ENCODE measurements around the gene HOXB2.

The HOXB2 gene

DNA sequence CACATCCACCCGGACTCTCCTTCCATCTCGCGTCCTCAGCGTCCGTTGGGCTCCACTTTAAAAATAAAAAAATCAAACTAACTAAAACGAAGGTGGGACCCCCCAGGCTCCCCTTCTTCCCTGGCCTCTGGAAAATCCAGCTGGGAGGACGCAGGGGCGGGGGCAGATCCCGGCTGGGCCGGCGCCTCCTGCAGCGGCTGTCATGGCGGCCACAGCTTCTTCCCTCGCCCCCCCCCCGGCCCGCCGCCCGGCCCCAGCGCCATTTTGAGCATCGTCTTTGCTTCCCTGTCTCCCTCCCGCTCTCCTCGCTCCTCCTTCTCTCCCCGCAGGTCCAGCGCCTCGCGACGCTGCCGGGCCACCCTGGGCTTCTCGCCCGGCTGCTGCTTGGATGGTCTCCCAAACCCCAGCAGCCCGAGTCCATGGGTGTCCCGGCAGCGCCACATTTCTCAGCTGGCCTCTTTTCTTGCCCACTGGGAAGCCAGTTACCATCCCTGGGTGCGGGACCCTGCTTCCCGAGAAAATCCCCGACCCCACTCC is 3.3 kb downstream of the HOXB2 start (continued):
- TF ChIP-seq ZNF404 (tag by site-specific recombination; IDR thresholded peaks at IDR 0.05) (no peak), SP3 (tag by site-specific recombination; IDR thresholded peaks at IDR 0.05) (0 out of 2 replicates have a peak, but pooled peaks have one; percentile 46), ZXDB (tag by site-specific recombination; IDR thresholded peaks at IDR 0.05) (peak; percentile 85), ZNF132 (tag by site-specific recombination; IDR thresholded peaks at IDR 0.05; ENCODE audit: borderline replicate concordance) (no peak), ZNF585B (tag by site-specific recombination; IDR thresholded peaks at IDR 0.05) (no peak), ZNF148 (tag by site-specific recombination; IDR thresholded peaks at IDR 0.05; ENCODE audit: borderline replicate concordance) (no peak), ZNF560 (tag by site-specific recombination; IDR thresholded peaks at IDR 0.05; ENCODE audit: borderline replicate concordance) (no peak), ZNF473 (tag by site-specific recombination; IDR thresholded peaks at IDR 0.05) (no peak), ZBTB7A (tag by site-specific recombination; IDR thresholded peaks at IDR 0.05; ENCODE audit: low read depth) (no peak), GLI2 (tag by site-specific recombination; IDR thresholded peaks at IDR 0.05; ENCODE audit: borderline replicate concordance, low read depth) (no peak), BCL11B (tag by site-specific recombination; IDR thresholded peaks at IDR 0.05; ENCODE audit: low read depth) (no peak), ZFP69B (tag by site-specific recombination; IDR thresholded peaks at IDR 0.05) (no peak; the same call in 1 of the 2 replicates), ZNF239 (tag by site-specific recombination; IDR thresholded peaks at IDR 0.05) (no peak), ZNF223 (tag by site-specific recombination; IDR thresholded peaks at IDR 0.05) (0 out of 2 replicates have a peak, but pooled peaks have one; percentile 10), ZNF138 (tag by site-specific recombination; IDR thresholded peaks at IDR 0.05; ENCODE audit: borderline replicate concordance) (no peak), ZNF544 (tag by site-specific recombination; IDR thresholded peaks at IDR 0.05) (no peak), IKZF3 (tag by site-specific recombination; IDR thresholded peaks at IDR 0.05) (peak; percentile 95), ATF2 (tag by site-specific recombination; IDR thresholded peaks at IDR 0.05; ENCODE audit: low read depth) (no peak), ZNF777 (tag by site-specific recombination; IDR thresholded peaks at IDR 0.05; ENCODE audit: borderline replicate concordance) (no peak), ZNF416 (tag by site-specific recombination; IDR thresholded peaks at IDR 0.05) (no peak), ZNF324 (tag by site-specific recombination; IDR thresholded peaks at IDR 0.05) (no peak)
- TF ChIP-seq, protein P1, sequence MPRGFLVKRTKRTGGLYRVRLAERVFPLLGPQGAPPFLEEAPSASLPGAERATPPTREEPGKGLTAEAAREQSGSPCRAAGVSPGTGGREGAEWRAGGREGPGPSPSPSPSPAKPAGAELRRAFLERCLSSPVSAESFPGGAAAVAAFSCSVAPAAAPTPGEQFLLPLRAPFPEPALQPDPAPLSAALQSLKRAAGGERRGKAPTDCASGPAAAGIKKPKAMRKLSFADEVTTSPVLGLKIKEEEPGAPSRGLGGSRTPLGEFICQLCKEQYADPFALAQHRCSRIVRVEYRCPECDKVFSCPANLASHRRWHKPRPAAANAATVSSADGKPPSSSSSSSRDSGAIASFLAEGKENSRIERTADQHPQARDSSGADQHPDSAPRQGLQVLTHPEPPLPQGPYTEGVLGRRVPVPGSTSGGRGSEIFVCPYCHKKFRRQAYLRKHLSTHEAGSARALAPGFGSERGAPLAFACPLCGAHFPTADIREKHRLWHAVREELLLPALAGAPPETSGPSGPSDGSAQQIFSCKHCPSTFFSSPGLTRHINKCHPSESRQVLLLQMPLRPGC (tag by site-specific recombination; IDR thresholded peaks at IDR 0.05): no peak
- TF ChIP-seq, protein P2, sequence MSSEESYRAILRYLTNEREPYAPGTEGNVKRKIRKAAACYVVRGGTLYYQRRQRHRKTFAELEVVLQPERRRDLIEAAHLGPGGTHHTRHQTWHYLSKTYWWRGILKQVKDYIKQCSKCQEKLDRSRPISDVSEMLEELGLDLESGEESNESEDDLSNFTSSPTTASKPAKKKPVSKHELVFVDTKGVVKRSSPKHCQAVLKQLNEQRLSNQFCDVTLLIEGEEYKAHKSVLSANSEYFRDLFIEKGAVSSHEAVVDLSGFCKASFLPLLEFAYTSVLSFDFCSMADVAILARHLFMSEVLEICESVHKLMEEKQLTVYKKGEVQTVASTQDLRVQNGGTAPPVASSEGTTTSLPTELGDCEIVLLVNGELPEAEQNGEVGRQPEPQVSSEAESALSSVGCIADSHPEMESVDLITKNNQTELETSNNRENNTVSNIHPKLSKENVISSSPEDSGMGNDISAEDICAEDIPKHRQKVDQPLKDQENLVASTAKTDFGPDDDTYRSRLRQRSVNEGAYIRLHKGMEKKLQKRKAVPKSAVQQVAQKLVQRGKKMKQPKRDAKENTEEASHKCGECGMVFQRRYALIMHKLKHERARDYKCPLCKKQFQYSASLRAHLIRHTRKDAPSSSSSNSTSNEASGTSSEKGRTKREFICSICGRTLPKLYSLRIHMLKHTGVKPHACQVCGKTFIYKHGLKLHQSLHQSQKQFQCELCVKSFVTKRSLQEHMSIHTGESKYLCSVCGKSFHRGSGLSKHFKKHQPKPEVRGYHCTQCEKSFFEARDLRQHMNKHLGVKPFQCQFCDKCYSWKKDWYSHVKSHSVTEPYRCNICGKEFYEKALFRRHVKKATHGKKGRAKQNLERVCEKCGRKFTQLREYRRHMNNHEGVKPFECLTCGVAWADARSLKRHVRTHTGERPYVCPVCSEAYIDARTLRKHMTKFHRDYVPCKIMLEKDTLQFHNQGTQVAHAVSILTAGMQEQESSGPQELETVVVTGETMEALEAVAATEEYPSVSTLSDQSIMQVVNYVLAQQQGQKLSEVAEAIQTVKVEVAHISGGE (tag by site-specific recombination; conservative IDR thresholded peaks at IDR 0.05; ENCODE audit: low read depth): peak; percentile 20; the same call in 1 of the 2 replicates
- TF ChIP-seq, protein P3, sequence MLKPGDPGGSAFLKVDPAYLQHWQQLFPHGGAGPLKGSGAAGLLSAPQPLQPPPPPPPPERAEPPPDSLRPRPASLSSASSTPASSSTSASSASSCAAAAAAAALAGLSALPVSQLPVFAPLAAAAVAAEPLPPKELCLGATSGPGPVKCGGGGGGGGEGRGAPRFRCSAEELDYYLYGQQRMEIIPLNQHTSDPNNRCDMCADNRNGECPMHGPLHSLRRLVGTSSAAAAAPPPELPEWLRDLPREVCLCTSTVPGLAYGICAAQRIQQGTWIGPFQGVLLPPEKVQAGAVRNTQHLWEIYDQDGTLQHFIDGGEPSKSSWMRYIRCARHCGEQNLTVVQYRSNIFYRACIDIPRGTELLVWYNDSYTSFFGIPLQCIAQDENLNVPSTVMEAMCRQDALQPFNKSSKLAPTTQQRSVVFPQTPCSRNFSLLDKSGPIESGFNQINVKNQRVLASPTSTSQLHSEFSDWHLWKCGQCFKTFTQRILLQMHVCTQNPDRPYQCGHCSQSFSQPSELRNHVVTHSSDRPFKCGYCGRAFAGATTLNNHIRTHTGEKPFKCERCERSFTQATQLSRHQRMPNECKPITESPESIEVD (tag by site-specific recombination; IDR thresholded peaks at IDR 0.05): no peak
- TF ChIP-seq, protein P4, sequence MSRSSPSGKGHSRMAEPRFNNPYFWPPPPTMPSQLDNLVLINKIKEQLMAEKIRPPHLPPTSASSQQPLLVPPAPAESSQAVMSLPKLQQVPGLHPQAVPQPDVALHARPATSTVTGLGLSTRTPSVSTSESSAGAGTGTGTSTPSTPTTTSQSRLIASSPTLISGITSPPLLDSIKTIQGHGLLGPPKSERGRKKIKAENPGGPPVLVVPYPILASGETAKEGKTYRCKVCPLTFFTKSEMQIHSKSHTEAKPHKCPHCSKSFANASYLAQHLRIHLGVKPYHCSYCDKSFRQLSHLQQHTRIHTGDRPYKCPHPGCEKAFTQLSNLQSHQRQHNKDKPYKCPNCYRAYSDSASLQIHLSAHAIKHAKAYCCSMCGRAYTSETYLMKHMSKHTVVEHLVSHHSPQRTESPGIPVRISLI (tag by site-specific recombination; IDR thresholded peaks at IDR 0.05): no peak
- TF ChIP-seq, protein P5, sequence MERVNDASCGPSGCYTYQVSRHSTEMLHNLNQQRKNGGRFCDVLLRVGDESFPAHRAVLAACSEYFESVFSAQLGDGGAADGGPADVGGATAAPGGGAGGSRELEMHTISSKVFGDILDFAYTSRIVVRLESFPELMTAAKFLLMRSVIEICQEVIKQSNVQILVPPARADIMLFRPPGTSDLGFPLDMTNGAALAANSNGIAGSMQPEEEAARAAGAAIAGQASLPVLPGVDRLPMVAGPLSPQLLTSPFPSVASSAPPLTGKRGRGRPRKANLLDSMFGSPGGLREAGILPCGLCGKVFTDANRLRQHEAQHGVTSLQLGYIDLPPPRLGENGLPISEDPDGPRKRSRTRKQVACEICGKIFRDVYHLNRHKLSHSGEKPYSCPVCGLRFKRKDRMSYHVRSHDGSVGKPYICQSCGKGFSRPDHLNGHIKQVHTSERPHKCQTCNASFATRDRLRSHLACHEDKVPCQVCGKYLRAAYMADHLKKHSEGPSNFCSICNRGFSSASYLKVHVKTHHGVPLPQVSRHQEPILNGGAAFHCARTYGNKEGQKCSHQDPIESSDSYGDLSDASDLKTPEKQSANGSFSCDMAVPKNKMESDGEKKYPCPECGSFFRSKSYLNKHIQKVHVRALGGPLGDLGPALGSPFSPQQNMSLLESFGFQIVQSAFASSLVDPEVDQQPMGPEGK (tag by site-specific recombination; IDR thresholded peaks at IDR 0.05): peak; percentile 92
